ENCODE results near the gene RSPRY1.

GRCh38 chr16:57266531-57267260, 80.6 kb downstream of the RSPRY1 start:
- TF ChIP-seq ELF1 (IDR thresholded peaks at IDR 0.05; ENCODE audit: borderline replicate concordance, low read depth) (no peak), CTCF (IDR thresholded peaks at IDR 0.05 in 2 of 3, conservative IDR thresholded peaks at IDR 0.05 in 1 of 3; ENCODE audit: borderline replicate concordance in 1 of 3, insufficient read depth in 1 of 3, low read depth in 2 of 3, low read length in 2 of 3) (no peak), POLR2A (IDR thresholded peaks at IDR 0.05; ENCODE audit: borderline replicate concordance, extremely low read depth, insufficient read depth, insufficient read length) (no peak)

Data from HCT116 (cell line).